Naive thymus-derived CD8-positive, alpha-beta T cell (primary cell): ENCODE results near the gene AAR2. TPM values are rescaled to one million over a fixed set of nuclear protein-coding genes. Genes with fewer than 3 reads are reported as not detected.
A peak's percentile ranks its signal among the peaks of the same experiment; 100 is the strongest.

ENCODE experiments used
- ATAC-seq, 2 donors: fragments of 150-1000 bp; cut with Tn5 transposase in 1 of 2; sonication (Bioruptor Pico), chemical (Tn5 transposase) in 1 of 2; 1 replicate in 1 of 2; 2 replicates in 1 of 2; pipeline ENCODE4 v1.10.0; 2021; ENCODE audit warnings: mild to moderate bottlenecking in 2 of 2, moderate library complexity in 2 of 2
- POLR2A ChIA-PET: fragments of 350-600 bp; sonication (Branson Sonifier 250); formaldehyde crosslinking; loops from one replicate; lab custom pipeline; 2021; ENCODE audit warnings: antibody characterized with exemption; lab: Charles Lee
- DNase-seq, 10 donors: peaks; one replicate each; pipeline versions ENCODE4 v3.0.0 to v3.0.0-alpha.2; 2020 to 2022
- H3K27ac Mint-ChIP-seq, 10 donors: one replicate each; pipeline ENCODE4 v1.8.0; 2020 to 2022; ENCODE audit warnings: mild to moderate bottlenecking in 10 of 10, mixed read lengths in 10 of 10, moderate library complexity in 4 of 10, inconsistent platforms in 1 of 10
- H3K27me3 Mint-ChIP-seq, 5 donors: one replicate each; pipeline ENCODE4 v1.8.0; 2021 to 2022; ENCODE audit warnings: mixed read lengths in 5 of 5
- H3K36me3 Mint-ChIP-seq, 3 donors: one replicate each; pipeline ENCODE4 v1.8.0; 2020 to 2022; ENCODE audit warnings: mixed read lengths in 3 of 3, mild to moderate bottlenecking in 2 of 3, inconsistent platforms in 1 of 3
- H3K4me1 Mint-ChIP-seq, 4 donors: one replicate each; pipeline ENCODE4 v1.8.0; 2021 to 2022; ENCODE audit warnings: mixed read lengths in 4 of 4
- H3K4me3 Mint-ChIP-seq, 10 donors: one replicate each; pipeline ENCODE4 v1.8.0; 2020 to 2022; ENCODE audit warnings: mild to moderate bottlenecking in 10 of 10, mixed read lengths in 10 of 10, moderate library complexity in 6 of 10, inconsistent platforms in 1 of 10
- H3K9me3 Mint-ChIP-seq, 9 donors: one replicate each; pipeline ENCODE4 v1.8.0; 2020 to 2022; ENCODE audit warnings: mixed read lengths in 9 of 9, mild to moderate bottlenecking in 3 of 9, inconsistent platforms in 1 of 9, moderate library complexity in 1 of 9
- polyA plus RNA-seq, 3 donors: library from polyadenylated mRNA; unstranded; fragments of 300-500 nt; fragmentation: Illumina TruSeq; gene quantifications; one replicate each; pipeline ENCODE4 v1.2.3, GENCODE V29; 2021
- total RNA-seq, 8 experiments: library from RNA in 2 of 8; stranded (reverse) in 2 of 8; gene quantifications; one replicate each; pipeline ENCODE4 v1.2.3 and lab custom pipeline; 2021 to 2026

Gene AAR2
- total and polyA plus RNA-seq, 5 experiments from 2014 or later: 24.8 to 47.7 (median 32.8) TPM

DNA sequence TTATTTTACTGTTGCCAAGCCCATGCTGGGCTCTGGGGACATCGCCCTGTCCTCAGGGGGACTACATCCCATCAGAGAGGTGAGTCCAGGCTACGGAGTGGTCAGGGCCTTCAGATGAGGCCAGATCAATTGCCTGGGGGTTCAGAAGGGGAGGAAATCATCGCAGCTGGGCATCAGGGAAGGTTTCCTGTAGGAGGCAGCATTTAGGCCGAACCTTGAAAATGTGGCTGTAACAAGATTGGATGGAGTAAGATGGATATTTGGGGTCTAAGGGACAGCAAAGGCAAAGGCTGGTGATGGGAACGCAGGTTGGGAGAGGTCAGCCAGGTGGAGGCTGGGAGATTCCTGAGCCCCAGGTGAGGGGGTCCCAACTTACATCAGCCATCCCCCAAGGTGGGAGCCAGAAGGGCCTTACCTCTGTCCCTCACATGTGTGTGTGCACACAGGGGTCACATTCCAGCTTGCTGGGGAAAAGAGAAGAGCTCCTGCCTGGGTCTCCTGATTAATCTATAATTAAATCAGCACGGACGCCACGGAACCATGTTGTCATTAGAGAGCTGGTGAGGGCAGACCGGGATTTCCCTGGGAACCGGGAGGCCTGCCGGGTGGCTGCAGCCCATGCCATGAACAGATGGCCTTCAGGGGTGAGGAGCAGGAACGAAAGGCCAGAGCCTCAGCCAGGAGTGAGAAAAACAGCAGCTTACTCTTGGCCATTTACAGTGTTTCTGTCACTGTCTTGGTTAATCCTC lies 39.3 kb downstream of the AAR2 start:
- H3K27me3 Mint-ChIP-seq: peaks cover 7 to 29% (median 11%) of the 10 kb centered on the region in 5 donors
- H3K36me3 Mint-ChIP-seq: no peaks in the 10 kb centered on the region
- DNase-seq (no peak), ATAC-seq (no peak)
- no peak overlapping the region for H3K27ac Mint-ChIP-seq
- H3K4me3 Mint-ChIP-seq: no peak overlapping the region
- POLR2A ChIA-PET: no interaction called here
- no peaks in the 10 kb centered on the region for H3K4me1 Mint-ChIP-seq
- no peaks in the 10 kb centered on the region for H3K9me3 Mint-ChIP-seq

DNA sequence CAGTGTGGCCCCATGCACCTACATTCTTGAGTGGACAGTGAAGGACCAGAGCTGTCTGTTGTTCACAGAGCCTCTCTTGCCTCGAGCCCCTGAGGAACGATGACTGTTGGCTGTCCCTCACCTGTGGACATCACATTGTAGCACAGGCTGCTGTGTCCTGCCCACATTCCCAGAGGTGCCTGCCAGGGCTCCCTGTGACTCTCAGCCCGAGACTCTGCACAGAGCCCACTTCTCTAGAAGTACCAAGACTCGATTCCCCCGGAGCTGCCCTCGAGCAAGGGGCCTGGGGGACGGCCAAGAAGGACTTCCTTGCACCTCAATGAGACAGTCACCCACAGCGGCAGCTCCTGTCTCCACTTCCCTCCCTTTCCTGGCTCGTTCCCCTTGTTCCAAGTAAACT lies 41.3 kb downstream of the AAR2 start:
- Mint-ChIP-seq H3K27me3 (peaks cover 7 to 41% (median 19%) of the 10 kb centered on the region in 5 donors), H3K4me3 (no peak overlapping the region), H3K36me3 (no peaks in the 10 kb centered on the region), H3K4me1 (no peaks in the 10 kb centered on the region), H3K9me3 (no peaks in the 10 kb centered on the region), H3K27ac (no peak overlapping the region)
- POLR2A ChIA-PET: no interaction called here
- no peak for DNase-seq
- no peak for ATAC-seq

DNA sequence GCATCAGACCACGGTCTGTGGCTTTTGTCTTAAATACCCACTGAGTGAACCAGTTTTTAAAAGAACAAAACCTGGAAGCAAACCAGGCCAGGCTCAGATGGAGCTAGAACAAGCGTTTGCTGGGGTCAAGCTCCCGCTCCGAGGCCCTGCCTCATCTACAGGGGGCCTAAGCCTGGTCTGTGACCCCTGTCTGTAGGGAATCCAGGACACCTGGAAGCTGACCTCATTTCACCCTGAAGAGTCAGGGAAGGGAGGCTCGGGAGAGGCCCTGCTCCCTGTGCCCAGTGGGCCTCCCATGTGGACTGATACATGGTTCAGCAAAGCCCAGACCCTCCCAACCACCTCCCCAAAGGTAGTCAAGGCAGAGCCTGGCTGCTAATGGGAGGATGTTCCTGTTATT lies 43.1 kb downstream of the AAR2 start:
- Mint-ChIP-seq H3K36me3 (no peaks in the 10 kb centered on the region), H3K4me1 (no peaks in the 10 kb centered on the region), H3K4me3 (no peak overlapping the region), H3K27me3 (peaks cover 9 to 36% (median 22%) of the 10 kb centered on the region in 5 donors), H3K27ac (no peak overlapping the region), H3K9me3 (no peaks in the 10 kb centered on the region)
- no peak for ATAC-seq
- POLR2A ChIA-PET: interaction anchor here (0.6 kb wide), 1 partner anchor 279 kb away, joined by 3 read pairs; no protein-coding TSS in a partner anchor
- no peak for DNase-seq

DNA sequence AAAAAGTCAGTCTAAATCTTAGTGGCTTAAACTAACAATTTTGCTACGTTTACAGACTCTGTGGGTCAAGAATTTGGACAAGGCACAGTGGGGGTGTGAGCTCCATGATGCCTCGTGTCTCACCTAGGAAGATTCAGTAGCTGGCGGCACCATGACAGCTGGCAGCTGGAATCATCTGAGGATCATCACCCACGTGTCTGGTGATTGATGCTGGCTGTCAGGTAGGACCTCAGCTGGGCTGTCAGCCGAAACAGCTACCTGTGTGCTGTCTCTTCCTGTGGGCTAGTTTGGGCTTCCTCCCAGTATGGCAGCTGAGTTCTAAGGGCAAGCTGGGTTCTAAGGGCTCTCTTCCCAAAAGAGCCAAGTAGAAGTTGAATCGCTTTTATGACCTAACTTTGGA lies 43.5 kb downstream of the AAR2 start:
- POLR2A ChIA-PET: interaction anchor here (0.6 kb wide), 1 partner anchor 279 kb away, joined by 3 read pairs; no protein-coding TSS in a partner anchor
- DNase-seq (no peak), ATAC-seq (no peak)
- no peaks in the 10 kb centered on the region for H3K4me1 Mint-ChIP-seq
- H3K27me3 Mint-ChIP-seq: peaks cover 10 to 32% (median 22%) of the 10 kb centered on the region in 5 donors
- H3K36me3 Mint-ChIP-seq: no peaks in the 10 kb centered on the region
- no peaks in the 10 kb centered on the region for H3K9me3 Mint-ChIP-seq
- no peak overlapping the region for H3K27ac Mint-ChIP-seq
- no peak overlapping the region for H3K4me3 Mint-ChIP-seq

DNA sequence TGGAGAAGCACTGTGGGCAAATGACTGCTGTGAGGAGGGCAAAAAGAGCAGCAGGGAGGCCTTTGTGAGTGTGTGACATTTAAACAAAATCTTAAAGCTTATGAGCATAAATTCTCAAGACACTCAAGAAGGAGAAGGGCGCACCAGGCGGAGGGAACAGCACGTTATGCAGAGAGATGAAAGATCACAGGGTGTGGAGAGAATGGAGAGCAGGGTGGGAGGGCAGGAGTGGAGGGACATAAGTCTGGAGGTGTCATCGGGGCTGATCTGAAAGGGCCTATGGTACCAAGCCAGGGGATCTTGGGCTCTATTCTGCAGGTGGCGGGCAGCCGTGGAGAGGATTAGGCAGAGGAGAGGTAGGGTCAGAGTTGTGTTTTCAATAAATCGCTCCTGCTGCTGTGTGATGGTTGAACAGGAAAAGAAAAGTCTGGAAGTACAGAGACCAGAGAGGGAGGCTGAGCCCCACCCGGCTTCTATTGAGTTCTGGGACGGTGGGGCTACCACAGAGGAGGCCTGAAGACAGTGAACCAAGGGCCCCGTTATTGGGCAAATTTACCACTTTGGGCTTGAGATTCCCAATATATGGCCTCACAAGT lies 45.6 kb downstream of the AAR2 start:
- no peak for DNase-seq
- Mint-ChIP-seq H3K27me3 (peaks cover 11 to 29% (median 22%) of the 10 kb centered on the region in 5 donors), H3K27ac (peak overlapping the region in 1 of 10 donors; percentile 17), H3K9me3 (no peaks in the 10 kb centered on the region), H3K4me3 (no peak overlapping the region), H3K4me1 (no peaks in the 10 kb centered on the region), H3K36me3 (no peaks in the 10 kb centered on the region)
- POLR2A ChIA-PET: no interaction called here
- ATAC-seq: no peak

DNA sequence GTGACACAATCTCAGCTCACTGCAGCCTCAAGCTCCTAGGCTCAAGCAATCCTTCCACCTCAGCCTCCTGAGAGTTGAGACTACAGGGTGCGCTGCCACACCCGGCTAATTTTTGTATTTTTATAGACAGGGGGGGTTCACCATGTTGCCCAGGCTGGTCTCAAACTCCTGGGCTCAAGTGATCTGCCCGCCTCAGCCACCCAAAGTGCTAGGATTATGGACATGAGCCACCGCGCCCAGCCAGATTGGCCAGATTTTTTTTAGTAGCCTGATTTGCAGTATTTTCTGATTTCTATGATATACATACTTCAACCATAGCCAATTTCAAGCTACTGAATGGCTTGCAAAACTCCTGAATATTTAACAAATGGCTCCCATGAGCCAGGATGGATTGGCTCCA lies 48.5 kb downstream of the AAR2 start:
- Mint-ChIP-seq H3K27ac (no peak overlapping the region), H3K4me1 (no peaks in the 10 kb centered on the region), H3K27me3 (peaks cover 16 to 37% (median 22%) of the 10 kb centered on the region in 5 donors), H3K4me3 (no peak overlapping the region), H3K9me3 (peaks cover 0 to 8% (median 0%) of the 10 kb centered on the region in 9 donors), H3K36me3 (no peaks in the 10 kb centered on the region)
- POLR2A ChIA-PET: no interaction called here
- ATAC-seq: no peak
- DNase-seq: no peak

DNA sequence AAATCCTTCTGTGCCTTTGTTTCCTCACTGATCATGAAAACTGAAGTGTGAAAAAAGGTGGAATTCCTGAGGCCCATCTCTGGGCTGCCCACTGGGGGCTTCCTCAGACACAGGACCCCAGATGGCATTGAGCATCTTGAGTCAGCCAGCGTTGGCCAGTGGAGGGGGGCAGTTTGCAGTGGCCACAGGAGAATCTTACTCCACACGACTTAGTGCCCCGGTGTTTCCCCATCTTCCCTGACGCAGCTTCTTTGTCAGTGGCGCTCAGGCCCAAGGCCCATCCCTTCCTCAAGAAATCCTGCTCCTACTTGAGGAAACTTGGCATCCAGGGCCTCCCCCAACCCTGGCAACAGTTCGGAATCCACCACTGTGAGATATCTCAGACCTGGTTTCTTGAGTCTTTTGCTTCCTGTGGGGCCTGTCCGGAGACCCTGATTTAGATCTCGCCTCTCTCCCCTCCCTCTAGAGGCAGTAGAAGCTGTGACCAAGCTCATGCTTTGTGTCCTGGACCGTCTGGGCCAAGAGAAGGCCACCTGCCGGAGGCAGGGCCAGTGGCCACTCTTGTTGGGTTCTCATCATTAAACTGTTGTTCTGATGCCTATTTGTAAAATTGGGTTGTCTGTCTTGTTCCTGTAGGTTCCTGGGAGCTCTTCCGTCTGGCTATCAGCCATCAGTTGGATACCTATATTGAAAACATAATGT lies 49.6 kb downstream of the AAR2 start:
- DNase-seq (no peak), ATAC-seq (no peak)
- POLR2A ChIA-PET: no interaction called here
- no peaks in the 10 kb centered on the region for H3K36me3 Mint-ChIP-seq
- H3K27me3 Mint-ChIP-seq: peaks cover 11 to 32% (median 22%) of the 10 kb centered on the region in 5 donors
- no peaks in the 10 kb centered on the region for H3K4me1 Mint-ChIP-seq
- no peak overlapping the region for H3K27ac Mint-ChIP-seq
- H3K4me3 Mint-ChIP-seq: no peak overlapping the region
- peaks cover 0 to 9% (median 0%) of the 10 kb centered on the region in 9 donors for H3K9me3 Mint-ChIP-seq

DNA sequence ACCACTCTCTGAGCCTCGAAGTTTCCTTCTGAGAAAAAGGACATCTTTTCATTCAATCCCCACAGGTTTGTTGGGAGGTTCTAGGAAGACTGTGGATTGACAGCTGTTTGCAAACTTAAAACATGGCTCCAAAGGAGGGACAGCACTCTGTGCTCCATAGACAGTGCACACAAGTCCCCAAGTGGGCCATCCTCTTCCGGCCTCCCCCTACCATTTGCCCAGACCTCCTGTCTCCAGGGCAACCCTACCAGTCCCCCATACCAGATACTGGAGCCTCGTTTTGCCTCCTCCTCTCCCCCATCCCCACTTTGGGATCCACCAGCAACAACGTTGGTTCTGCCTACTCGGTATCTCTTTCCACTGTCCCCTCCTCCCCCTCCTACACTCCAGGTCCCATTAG lies 61.4 kb downstream of the AAR2 start:
- ATAC-seq: no peak
- POLR2A ChIA-PET: no interaction called here
- Mint-ChIP-seq H3K36me3 (no peaks in the 10 kb centered on the region), H3K27ac (no peak overlapping the region), H3K27me3 (peaks cover 32 to 81% (median 61%) of the 10 kb centered on the region in 5 donors), H3K4me1 (no peaks in the 10 kb centered on the region), H3K9me3 (peaks cover 0 to 2% (median 0%) of the 10 kb centered on the region in 9 donors), H3K4me3 (no peak overlapping the region)
- DNase-seq: no peak

DNA sequence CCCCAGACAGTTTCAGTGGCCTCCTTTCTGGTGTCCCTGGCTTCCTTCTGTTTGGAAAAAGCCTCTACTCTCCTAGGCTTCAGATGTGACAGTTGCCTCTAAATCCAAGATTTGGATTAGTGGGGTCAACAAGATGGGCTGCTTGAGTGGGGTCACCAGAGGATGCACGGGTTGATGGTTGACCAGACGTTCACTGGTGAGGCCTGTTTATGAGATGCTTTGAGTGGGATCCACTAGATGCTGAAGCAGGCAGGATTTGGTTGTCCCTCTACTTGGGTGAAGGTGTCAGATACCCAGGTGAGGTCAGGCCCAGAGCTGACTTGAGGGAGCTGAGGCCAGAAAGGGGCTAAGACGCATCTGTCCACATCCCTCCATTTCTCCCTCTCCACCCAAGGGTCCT lies 61.8 kb downstream of the AAR2 start:
- H3K27me3 Mint-ChIP-seq: peaks cover 33 to 83% (median 63%) of the 10 kb centered on the region in 5 donors
- DNase-seq (no peak), ATAC-seq (no peak)
- H3K36me3 Mint-ChIP-seq: no peaks in the 10 kb centered on the region
- H3K9me3 Mint-ChIP-seq: peaks cover 0 to 2% (median 0%) of the 10 kb centered on the region in 9 donors
- H3K4me1 Mint-ChIP-seq: no peaks in the 10 kb centered on the region
- POLR2A ChIA-PET: no interaction called here
- no peak overlapping the region for H3K4me3 Mint-ChIP-seq
- peak overlapping the region in 1 of 10 donors; percentile 50 for H3K27ac Mint-ChIP-seq

DNA sequence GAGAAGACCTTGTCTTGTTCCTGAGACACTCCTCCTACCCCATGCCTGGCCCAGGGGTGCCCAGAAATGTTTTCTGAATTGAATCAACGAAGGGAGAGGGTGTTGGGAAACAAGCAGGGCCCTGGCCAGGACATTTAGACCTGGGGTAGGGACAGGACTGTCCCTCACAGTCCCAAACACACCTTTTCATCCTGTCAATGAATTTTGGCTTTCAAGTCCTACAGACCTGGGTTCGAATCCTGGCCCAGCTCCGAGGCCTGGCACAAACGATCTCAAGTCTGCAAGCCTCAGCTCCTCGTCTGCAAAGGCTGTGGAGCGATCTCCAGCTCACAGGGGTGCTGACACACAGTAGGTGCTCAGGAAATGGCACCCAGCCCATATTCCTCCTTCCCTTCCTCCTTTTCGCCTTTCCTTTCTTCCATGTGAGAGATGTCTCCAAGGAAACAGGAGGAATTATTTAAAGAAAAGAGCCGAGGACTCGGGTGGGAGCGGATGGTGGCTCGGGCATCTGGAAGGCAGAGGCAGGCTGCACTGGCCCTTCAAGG lies 62.6 kb downstream of the AAR2 start:
- Mint-ChIP-seq H3K27me3 (peaks cover 38 to 91% (median 65%) of the 10 kb centered on the region in 5 donors), H3K27ac (no peak overlapping the region), H3K9me3 (peaks cover 0 to 2% (median 0%) of the 10 kb centered on the region in 9 donors), H3K4me3 (no peak overlapping the region), H3K36me3 (no peaks in the 10 kb centered on the region), H3K4me1 (peaks cover 0 to 5% (median 0%) of the 10 kb centered on the region in 4 donors)
- ATAC-seq (no peak), DNase-seq (no peak)
- POLR2A ChIA-PET: no interaction called here

DNA sequence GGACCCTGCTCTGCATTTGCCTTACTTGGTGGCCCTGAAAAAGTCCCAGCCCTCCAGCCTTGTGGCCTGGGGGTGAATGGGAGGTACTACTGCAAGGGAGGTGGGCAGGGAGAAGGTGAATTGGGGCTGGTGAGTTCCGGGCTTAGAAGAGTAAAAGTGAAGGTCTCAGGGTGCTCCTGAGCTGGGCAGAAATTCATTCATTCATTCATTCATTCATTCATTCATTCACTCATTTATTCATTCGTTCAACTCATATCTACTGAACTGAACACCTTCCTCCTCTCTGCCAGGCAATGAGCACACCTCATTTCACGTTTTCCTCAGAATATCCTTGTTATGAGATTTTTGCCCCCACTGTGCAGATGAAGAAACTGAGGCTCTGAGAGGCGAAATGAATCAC lies 63.2 kb downstream of the AAR2 start:
- no peak for DNase-seq
- POLR2A ChIA-PET: no interaction called here
- H3K4me3 Mint-ChIP-seq: peak overlapping the region in 1 of 10 donors; percentile 10
- ATAC-seq: no peak
- peaks cover 42 to 97% (median 70%) of the 10 kb centered on the region in 5 donors for H3K27me3 Mint-ChIP-seq
- peaks cover 0 to 5% (median 0%) of the 10 kb centered on the region in 4 donors for H3K4me1 Mint-ChIP-seq
- no peaks in the 10 kb centered on the region for H3K36me3 Mint-ChIP-seq
- peaks cover 0 to 2% (median 0%) of the 10 kb centered on the region in 9 donors for H3K9me3 Mint-ChIP-seq
- H3K27ac Mint-ChIP-seq: no peak overlapping the region

DNA sequence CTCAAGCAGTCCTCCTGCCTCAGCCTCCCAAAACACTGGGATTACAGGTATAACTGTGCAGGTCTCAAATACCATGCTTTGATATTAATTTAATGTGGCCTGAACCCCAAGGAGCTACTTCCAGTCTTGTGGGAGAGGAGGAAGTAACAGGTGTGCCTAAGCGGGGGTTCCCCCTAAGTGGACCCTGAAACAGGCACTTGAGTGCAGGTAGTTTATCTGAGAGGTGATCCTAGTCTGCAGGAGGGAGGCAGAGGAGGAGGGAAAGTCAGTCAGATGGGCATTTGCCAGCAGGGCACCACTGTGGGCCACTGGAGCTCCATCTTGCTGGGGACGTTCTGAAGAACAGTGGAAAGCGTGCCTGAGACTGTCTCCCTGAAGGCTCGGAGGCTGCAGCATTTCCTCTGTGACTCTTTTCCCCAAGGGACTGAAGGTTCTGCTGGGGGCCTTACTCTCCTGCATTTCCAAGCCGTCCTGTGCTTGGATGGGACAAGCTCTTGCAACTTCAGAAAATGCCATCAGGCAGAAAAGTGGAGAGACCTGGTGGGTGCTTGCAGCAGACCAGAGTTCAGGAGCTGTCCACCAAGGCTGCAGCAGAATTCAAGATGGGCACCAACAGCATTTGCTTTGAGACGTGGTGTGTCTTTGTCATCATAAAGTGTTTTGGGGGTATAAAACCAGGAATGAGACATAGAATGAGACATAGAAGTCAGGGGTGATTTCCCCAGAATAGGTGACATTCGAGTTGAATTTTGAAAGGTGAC lies 65.3 kb downstream of the AAR2 start:
- no peak for DNase-seq
- Mint-ChIP-seq H3K4me1 (peaks cover 4 to 9% (median 6%) of the 10 kb centered on the region in 4 donors), H3K4me3 (no peak overlapping the region), H3K27ac (peak overlapping the region in 1 of 10 donors; percentile 14), H3K27me3 (peaks cover 40 to 91% (median 72%) of the 10 kb centered on the region in 5 donors), H3K36me3 (peaks cover 0 to 6% (median 0%) of the 10 kb centered on the region in 3 donors), H3K9me3 (no peaks in the 10 kb centered on the region)
- no peak for ATAC-seq
- POLR2A ChIA-PET: interaction anchor here (0.5 kb wide), 1 partner anchor 861 kb away, joined by 5 read pairs; no protein-coding TSS in a partner anchor
